Measurements from ENCODE around the gene CEP70.

Gene CEP70

DNA sequence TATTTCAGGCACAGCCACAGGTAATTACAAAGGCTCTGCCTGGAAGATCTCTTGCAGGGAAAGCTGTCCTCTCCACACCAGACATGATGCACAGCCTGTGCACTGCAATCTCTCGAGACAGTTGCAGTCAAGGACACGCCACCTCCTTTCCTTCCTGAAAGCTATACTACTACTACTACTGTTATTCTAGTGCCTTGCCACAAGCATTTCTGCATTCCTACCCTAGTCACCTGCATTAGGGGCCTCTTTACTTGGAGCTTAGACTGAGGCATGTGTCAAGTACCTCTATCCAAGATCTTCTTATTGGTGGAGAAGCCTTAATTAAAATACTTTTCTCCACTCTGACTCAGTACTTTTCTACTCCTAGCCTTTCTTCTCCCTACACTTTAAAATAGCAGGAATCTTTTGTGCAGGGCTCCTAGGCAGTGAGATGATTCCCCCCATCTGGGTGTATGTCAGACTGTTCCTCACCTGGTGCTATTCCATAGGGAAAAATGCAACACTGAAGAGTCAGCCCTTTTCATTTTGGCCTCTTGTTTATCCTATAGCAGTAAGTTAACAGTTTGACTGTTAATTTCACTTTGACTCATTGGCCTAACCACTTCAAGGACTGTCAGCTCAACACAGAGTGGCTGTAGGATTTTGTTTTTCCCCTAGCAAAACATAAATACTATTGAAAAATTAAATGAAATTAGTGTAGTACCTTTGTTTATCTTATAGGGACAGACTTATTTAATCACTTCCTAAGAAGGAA, 80.8 kb downstream of the CEP70 start:
- POLR2A ChIA-PET = no interaction called here
- TF ChIP-seq CTCF (IDR thresholded peaks at IDR 0.05; ENCODE audit: insufficient read depth, low read length, missing control alignments) = no peak
- DNase-seq (ENCODE audit: low read depth, low spot score) = no peak
- no peak overlapping the region for H3K4me3 ChIP-seq (ENCODE audit: low read depth, low read length)
- CTCF ChIA-PET = interaction anchor here (0.7 to 1.2 kb wide), 3 partner anchors 18 to 403 kb away, joined by 3 to 4 read pairs (median 3); no protein-coding TSS in a partner anchor

DNA sequence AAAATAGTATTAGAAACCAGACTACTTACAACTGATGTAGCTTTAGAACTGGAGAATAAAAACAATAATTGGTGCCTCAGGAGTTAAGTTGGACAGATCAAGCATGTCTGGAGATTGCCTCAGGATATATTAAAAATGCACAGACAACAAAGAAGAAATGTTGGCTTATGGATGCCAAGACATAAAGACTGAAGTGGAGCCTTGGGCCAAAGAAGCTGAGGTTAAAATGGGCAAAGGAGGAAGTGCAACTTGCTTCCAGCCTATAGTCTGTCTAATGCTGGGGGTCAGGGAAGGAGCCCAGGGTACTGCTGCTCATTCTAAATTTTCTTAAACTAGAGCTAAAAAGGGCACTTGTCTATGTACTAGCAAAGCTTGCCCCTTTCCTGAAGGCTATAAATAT, 82.1 kb downstream of the CEP70 start:
- no peak for DNase-seq (ENCODE audit: low read depth, low spot score)
- CTCF ChIA-PET = interaction anchor here (0.8 to 1.3 kb wide), 3 partner anchors 95 to 411 kb away, joined by 3 to 5 read pairs (median 3); no protein-coding TSS in a partner anchor
- H3K4me3 ChIP-seq (ENCODE audit: low read depth, low read length) = no peak overlapping the region
- POLR2A ChIA-PET = no interaction called here
- no peak for TF ChIP-seq CTCF (IDR thresholded peaks at IDR 0.05; ENCODE audit: insufficient read depth, low read length, missing control alignments)

DNA sequence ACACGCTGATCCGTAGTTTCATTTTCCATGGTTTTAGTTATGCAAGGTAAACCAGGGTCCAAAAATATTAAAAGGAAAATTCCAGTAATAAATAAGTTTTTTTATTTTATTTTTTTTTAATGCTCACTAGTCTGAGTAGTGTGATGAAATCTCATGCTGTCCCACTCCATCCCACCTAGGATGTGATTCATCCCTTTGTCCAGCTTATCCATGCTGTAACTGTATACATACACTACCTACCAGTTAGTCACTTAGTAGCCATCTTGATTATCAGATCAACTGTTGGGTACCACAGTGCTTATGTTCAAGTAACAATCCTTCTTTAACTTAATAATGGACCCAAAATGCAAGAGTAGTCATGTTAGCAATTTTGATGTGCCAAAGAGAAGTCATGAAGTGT, 84.5 kb downstream of the CEP70 start:
- DNase-seq (ENCODE audit: low read depth, low spot score) = no peak
- no peak for TF ChIP-seq CTCF (IDR thresholded peaks at IDR 0.05; ENCODE audit: insufficient read depth, low read length, missing control alignments)
- ChIA-PET POLR2A (no interaction called here), CTCF (no interaction called here)
- no peak overlapping the region for H3K4me3 ChIP-seq (ENCODE audit: low read depth, low read length)

- ChIA-PET CTCF (interaction anchor here (0.9 to 1.1 kb wide), 3 partner anchors 21 to 429 kb away, joined by 3 read pairs; no protein-coding TSS in a partner anchor), POLR2A (no interaction called here)
- H3K4me3 ChIP-seq (ENCODE audit: low read depth, low read length) = no peak overlapping the region
- TF ChIP-seq CTCF (IDR thresholded peaks at IDR 0.05; ENCODE audit: insufficient read depth, low read length, missing control alignments) = no peak
- DNase-seq (ENCODE audit: low read depth, low spot score) = no peak
These were observed 86.5 kb downstream of the CEP70 start for GRCh38 chr3:138507524-138507923.

DNA sequence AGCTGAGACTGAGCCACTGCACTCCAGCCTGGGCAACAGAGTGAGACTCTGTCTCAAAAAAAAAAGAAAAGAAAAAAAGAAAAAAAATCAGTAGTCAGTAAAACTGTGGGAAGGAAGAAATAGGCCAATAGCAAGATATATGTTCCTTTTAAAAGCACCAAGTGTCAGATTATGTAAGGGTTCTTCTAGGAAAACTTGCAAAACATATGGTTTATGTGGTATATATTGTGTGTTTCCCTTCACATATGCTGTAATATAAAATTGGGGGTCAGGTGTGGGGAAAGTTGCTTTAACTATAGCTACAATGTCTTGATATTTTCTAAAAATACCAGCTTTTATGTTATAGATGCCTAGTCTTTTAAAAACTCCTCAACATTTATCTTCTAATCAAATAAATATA, 95.1 kb downstream of the CEP70 start:
- ChIA-PET CTCF (interaction anchor here (1.3 kb wide), 1 partner anchor 417 kb away, joined by 4 read pairs; no protein-coding TSS in a partner anchor), POLR2A (no interaction called here)
- no peak for TF ChIP-seq CTCF (IDR thresholded peaks at IDR 0.05; ENCODE audit: insufficient read depth, low read length, missing control alignments)
- H3K4me3 ChIP-seq (ENCODE audit: low read depth, low read length) = no peak overlapping the region
- DNase-seq (ENCODE audit: low read depth, low spot score) = no peak

DNA sequence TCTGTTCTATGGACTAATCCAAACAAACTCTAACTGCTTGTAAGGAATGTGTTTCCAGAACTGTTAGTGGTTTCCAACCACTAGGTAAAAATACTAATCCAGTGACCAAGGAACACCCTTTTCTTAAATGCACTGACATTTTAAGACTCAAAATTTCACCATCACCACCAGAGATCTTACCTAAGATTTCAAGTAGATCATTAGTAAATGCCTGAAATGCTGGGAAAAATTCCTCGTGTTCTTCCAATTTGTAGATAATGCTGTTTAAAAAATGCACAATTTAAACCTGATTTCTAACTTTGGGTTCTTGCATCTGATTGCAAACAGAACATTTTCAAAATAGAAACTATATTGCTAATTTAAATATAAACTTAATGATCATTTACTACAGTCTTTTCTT, 96.2 kb downstream of the CEP70 start:
- TF ChIP-seq CTCF (IDR thresholded peaks at IDR 0.05; ENCODE audit: insufficient read depth, low read length, missing control alignments) = no peak

More for the DNA sequence above, 96.2 kb downstream of the CEP70 start:
- no peak overlapping the region for H3K4me3 ChIP-seq (ENCODE audit: low read depth, low read length)
- POLR2A ChIA-PET = no interaction called here
- DNase-seq (ENCODE audit: low read depth, low spot score) = no peak
- CTCF ChIA-PET = interaction anchor here (0.7 to 1.3 kb wide), 2 partner anchors 418 to 426 kb away, joined by 3 to 4 read pairs; no protein-coding TSS in a partner anchor
